Measurements from ENCODE around the gene WNT4.

DNA sequence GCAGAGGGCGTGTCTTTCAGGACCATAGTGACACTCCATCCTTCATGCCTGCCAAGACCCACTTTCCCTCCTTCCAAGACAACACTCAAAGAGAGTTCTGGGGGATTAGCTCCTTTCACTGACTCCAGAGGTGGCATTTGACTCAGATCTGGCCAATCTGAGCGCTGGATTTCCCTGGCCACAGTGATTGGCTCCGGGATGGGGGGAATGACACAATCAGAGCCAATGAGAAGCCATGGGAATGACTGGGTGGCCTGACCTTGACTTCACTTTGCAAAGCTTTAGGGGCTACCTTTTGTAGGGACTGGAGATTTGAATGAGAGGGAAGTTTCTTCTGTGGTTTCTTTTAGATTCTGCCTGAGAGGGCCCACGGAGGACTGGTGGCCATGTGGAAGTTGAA, 26.9 kb upstream of the WNT4 start:
- TF ChIP-seq, protein P1, sequence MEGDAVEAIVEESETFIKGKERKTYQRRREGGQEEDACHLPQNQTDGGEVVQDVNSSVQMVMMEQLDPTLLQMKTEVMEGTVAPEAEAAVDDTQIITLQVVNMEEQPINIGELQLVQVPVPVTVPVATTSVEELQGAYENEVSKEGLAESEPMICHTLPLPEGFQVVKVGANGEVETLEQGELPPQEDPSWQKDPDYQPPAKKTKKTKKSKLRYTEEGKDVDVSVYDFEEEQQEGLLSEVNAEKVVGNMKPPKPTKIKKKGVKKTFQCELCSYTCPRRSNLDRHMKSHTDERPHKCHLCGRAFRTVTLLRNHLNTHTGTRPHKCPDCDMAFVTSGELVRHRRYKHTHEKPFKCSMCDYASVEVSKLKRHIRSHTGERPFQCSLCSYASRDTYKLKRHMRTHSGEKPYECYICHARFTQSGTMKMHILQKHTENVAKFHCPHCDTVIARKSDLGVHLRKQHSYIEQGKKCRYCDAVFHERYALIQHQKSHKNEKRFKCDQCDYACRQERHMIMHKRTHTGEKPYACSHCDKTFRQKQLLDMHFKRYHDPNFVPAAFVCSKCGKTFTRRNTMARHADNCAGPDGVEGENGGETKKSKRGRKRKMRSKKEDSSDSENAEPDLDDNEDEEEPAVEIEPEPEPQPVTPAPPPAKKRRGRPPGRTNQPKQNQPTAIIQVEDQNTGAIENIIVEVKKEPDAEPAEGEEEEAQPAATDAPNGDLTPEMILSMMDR (IDR thresholded peaks at IDR 0.05 in 2 of 3, conservative IDR thresholded peaks at IDR 0.05 in 1 of 3; ENCODE audit: insufficient read depth in 2 of 3, low read depth in 1 of 3, low read length in 3 of 3) = no peak
- TF ChIP-seq MYC (IDR thresholded peaks at IDR 0.05; ENCODE audit: low read depth, low read length) (no peak), MYC (CRISPR knock-in tag; IDR thresholded peaks at IDR 0.05; ENCODE audit: borderline replicate concordance, low read depth) (no peak), ETS2 (tag; IDR thresholded peaks at IDR 0.05; ENCODE audit: borderline replicate concordance, poor library complexity, severe bottlenecking) (no peak), TAF1 (IDR thresholded peaks at IDR 0.05; ENCODE audit: control insufficient read depth, extremely low read depth, insufficient read depth, low read length, severe bottlenecking) (no peak), ZNF76 (CRISPR knock-in tag; IDR thresholded peaks at IDR 0.05; ENCODE audit: borderline replicate concordance) (no peak), POLR2AphosphoS5 (IDR thresholded peaks at IDR 0.05; ENCODE audit: control insufficient read depth, insufficient read depth, low read depth, low read length) (no peak), HDAC6 (IDR thresholded peaks at IDR 0.05; ENCODE audit: low read depth, low read length) (no peak), ZNF583 (CRISPR knock-in tag; IDR thresholded peaks at IDR 0.05) (no peak), EP300 (IDR thresholded peaks at IDR 0.05; ENCODE audit: low read length) (no peak)
- TF ChIP-seq, protein P2, sequence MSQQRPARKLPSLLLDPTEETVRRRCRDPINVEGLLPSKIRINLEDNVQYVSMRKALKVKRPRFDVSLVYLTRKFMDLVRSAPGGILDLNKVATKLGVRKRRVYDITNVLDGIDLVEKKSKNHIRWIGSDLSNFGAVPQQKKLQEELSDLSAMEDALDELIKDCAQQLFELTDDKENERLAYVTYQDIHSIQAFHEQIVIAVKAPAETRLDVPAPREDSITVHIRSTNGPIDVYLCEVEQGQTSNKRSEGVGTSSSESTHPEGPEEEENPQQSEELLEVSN (IDR thresholded peaks at IDR 0.05; ENCODE audit: borderline replicate concordance in 1 of 2, extremely low read depth in 1 of 2, insufficient read depth in 1 of 2, insufficient read length in 1 of 2, low read depth in 1 of 2, low read length in 1 of 2, poor library complexity in 1 of 2, severe bottlenecking in 1 of 2) = peak in 1 of 2 experiments; percentile 29
- TF ChIP-seq, protein P3, sequence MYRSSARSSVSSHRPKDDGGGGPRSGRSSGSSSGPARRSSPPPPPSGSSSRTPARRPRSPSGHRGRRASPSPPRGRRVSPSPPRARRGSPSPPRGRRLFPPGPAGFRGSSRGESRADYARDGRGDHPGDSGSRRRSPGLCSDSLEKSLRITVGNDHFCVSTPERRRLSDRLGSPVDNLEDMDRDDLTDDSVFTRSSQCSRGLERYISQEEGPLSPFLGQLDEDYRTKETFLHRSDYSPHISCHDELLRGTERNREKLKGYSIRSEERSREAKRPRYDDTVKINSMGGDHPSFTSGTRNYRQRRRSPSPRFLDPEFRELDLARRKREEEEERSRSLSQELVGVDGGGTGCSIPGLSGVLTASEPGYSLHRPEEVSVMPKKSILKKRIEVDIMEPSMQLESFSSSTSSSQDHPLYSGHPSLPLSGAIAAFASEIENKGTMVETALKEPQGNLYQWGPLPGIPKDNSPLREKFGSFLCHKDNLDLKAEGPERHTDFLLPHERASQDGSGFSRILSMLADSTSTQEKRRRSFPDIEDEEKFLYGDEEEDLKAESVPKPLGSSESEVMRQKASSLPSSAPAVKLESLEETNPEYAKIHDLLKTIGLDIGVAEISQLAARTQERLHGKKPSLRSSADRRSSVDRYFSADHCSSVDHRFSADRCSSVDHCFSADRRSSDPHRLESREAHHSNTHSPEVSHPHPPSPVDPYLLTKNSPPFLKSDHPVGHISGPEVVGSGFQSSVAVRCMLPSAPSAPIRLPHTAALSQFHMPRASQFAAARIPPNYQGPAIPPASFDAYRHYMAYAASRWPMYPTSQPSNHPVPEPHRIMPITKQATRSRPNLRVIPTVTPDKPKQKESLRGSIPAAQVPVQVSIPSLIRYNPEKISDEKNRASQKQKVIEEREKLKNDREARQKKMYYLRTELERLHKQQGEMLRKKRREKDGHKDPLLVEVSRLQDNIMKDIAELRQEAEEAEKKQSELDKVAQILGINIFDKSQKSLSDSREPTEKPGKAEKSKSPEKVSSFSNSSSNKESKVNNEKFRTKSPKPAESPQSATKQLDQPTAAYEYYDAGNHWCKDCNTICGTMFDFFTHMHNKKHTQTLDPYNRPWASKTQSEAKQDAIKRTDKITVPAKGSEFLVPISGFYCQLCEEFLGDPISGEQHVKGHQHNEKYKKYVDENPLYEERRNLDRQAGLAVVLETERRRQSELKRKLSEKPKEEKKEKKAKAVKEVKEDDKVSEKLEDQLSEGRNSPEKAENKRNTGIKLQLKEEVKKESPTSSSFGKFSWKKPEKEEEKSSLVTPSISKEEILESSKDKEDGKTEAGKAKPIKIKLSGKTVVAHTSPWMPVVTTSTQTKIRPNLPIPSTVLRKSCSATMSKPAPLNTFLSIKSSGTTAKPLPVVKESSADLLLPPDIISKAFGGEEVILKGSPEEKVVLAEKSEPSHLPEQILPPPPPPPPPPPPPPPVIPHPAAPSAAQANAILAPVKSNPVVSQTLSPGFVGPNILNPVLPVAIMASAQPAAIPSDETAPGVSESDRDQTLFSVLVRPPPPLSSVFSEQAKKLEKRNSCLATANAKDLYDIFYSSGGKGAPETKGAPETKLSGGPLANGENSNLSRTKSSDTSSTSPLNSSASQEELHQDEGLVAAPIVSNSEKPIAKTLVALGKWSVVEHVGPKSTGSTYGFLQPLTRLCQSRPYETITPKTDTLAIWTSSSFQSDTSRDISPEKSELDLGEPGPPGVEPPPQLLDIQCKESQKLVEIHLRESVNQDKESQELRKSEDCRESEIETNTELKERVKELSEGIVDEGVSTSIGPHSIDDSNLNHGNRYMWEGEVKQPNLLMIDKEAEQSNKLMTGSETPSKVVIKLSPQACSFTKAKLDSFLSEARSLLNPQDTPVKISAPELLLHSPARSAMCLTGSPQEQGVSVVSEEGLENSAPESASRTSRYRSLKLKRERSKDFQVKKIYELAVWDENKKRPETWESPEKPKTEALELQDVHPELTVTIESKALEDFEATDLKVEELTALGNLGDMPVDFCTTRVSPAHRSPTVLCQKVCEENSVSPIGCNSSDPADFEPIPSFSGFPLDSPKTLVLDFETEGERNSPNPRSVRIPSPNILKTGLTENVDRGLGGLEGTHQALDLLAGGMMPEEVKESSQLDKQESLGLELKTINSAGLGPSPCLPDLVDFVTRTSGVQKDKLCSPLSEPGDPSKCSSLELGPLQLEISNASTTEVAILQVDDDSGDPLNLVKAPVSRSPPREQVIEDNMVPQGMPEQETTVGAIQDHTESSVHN (IDR thresholded peaks at IDR 0.05; ENCODE audit: borderline replicate concordance in 1 of 2, low read depth in 1 of 2) = no peak
